IMR-90 (cell line): ENCODE results near the gene SLC38A6. TPM values are rescaled to one million over a fixed set of nuclear protein-coding genes. Genes with fewer than 3 reads are reported as not detected.

Experiments used
- ATAC-seq: fragments of 200-7000 bp; cut with Tn5 transposase; 2 replicates; pipeline ENCODE4 v1.9.1; 2020; ENCODE audit warnings: low read depth, mild to moderate bottlenecking, moderate library complexity
- BruUV-seq: library from RNA; stranded (reverse); fragments of 400-500 nt; replicated peaks from 2 replicates; lab custom pipeline; 2021; lab: Mats Ljungman, UMichigan
- CTCF ChIA-PET: fragments of 300-600 bp; formaldehyde crosslinking; extraction: SDS; loops from one replicate; lab custom pipeline; 2021; ENCODE audit warnings: antibody characterized with exemption; lab: Yijun Ruan, JAX
- POLR2A ChIA-PET: fragments of 300-600 bp; sonication (Branson Sonifier 250); formaldehyde crosslinking; loops from one replicate; lab custom pipeline; 2022; ENCODE audit warnings: antibody characterized with exemption; ENCODE audit not compliant: unreplicated experiment; lab: Charles Lee
- DNase-seq: peaks from one replicate; pipeline ENCODE4 v3.0.0; 2013
- H2AFZ ChIP-seq: replicated peaks from 2 replicates; pipeline ENCODE3; 2013; ENCODE audit warnings: low read length, mild to moderate bottlenecking; ENCODE audit not compliant: poor library complexity
- H2AK5ac ChIP-seq: 2 replicates; pipeline ENCODE4 v1.6.1; 2013; ENCODE audit warnings: low read depth, low read length, inconsistent platforms
- H2AK9ac ChIP-seq: replicated peaks from 2 replicates; pipeline ENCODE3; 2013; ENCODE audit warnings: mild to moderate bottlenecking, low read depth, low read length, moderate library complexity; ENCODE audit not compliant: poor library complexity
- H2BK120ac ChIP-seq: 2 replicates; pipeline ENCODE4 v1.6.1; 2013; ENCODE audit warnings: low read depth, low read length, inconsistent platforms
- H2BK15ac ChIP-seq: 3 replicates; pipeline ENCODE4 v1.6.1; 2013; ENCODE audit warnings: low read depth, low read length, inconsistent platforms
- H2BK20ac ChIP-seq: 2 replicates; pipeline ENCODE4 v1.6.1; 2013; ENCODE audit warnings: low read depth, mild to moderate bottlenecking, inconsistent platforms, low read length, moderate library complexity
- H2BK5ac ChIP-seq: 2 replicates; pipeline ENCODE4 v1.6.1; 2013; ENCODE audit warnings: mild to moderate bottlenecking, low read depth, low read length, inconsistent platforms; ENCODE audit not compliant: poor library complexity, severe bottlenecking
- H3K14ac ChIP-seq: replicated peaks from 2 replicates; pipeline ENCODE4 v1.6.1; 2013; ENCODE audit warnings: low read depth, low read length, inconsistent platforms
- H3K18ac ChIP-seq: 2 replicates; pipeline ENCODE4 v1.6.1; 2013; ENCODE audit warnings: low read depth, low read length, control low read depth
- H3K23ac ChIP-seq: 2 replicates; pipeline ENCODE4 v1.6.1; 2013; ENCODE audit warnings: low read depth, low read length, inconsistent platforms
- H3K27ac ChIP-seq: 2 replicates; pipeline ENCODE4 v1.5.1; 2013; ENCODE audit warnings: mild to moderate bottlenecking, control low read depth, low read length; ENCODE audit not compliant: insufficient read depth
- H3K27me3 ChIP-seq: 2 replicates; pipeline ENCODE4 v1.6.1; 2013; ENCODE audit warnings: low read length; ENCODE audit not compliant: control insufficient read depth, insufficient read depth
- H3K36me3 ChIP-seq: 2 replicates; pipeline ENCODE4 v1.6.1; 2013; ENCODE audit warnings: low read length, mixed read lengths; ENCODE audit not compliant: control insufficient read depth, insufficient read depth
- H3K4ac ChIP-seq: 2 replicates; pipeline ENCODE4 v1.6.1; 2013; ENCODE audit warnings: low read depth, low read length, inconsistent platforms
- H3K4me1 ChIP-seq: 2 replicates; pipeline ENCODE4 v1.6.1; 2013; ENCODE audit warnings: low read length, mixed read lengths; ENCODE audit not compliant: control insufficient read depth, insufficient read depth
- H3K4me2 ChIP-seq: 2 replicates; pipeline ENCODE4 v1.6.1; 2013; ENCODE audit warnings: low read depth, mild to moderate bottlenecking, control low read depth, low read length, moderate library complexity
- H3K4me3 ChIP-seq: 2 replicates; pipeline ENCODE4 v1.5.1; 2013; ENCODE audit warnings: low read depth, mild to moderate bottlenecking, control low read depth, low read length, moderate library complexity; ENCODE audit not compliant: insufficient read depth
- H3K56ac ChIP-seq: 2 replicates; pipeline ENCODE4 v1.6.1; 2013; ENCODE audit warnings: low read length, inconsistent platforms; ENCODE audit not compliant: insufficient read depth; ENCODE audit errors: extremely low read depth
- H3K79me1 ChIP-seq, 2 experiments: 2 replicates each; pipeline ENCODE4 v1.6.1; 2013; ENCODE audit warnings: low read length in 2 of 2, inconsistent platforms in 1 of 2, low read depth in 1 of 2
- H3K9ac ChIP-seq: 2 replicates; pipeline ENCODE4 v1.6.1; 2013; ENCODE audit warnings: low read depth, low read length, control low read depth
- H3K9me1 ChIP-seq: 2 replicates; pipeline ENCODE4 v1.6.1; 2013; ENCODE audit warnings: low read length, inconsistent platforms; ENCODE audit not compliant: insufficient read depth
- H3K9me3 ChIP-seq: 2 replicates; pipeline ENCODE4 v1.6.1; 2013; ENCODE audit warnings: low read length; ENCODE audit not compliant: control insufficient read depth, insufficient read depth
- H4K20me1 ChIP-seq: 2 replicates; pipeline ENCODE4 v1.6.1; 2013; ENCODE audit warnings: low read length, inconsistent platforms; ENCODE audit not compliant: insufficient read depth
- H4K5ac ChIP-seq: 2 replicates; pipeline ENCODE4 v1.6.1; 2013; ENCODE audit warnings: mild to moderate bottlenecking, low read depth, low read length, control low read depth
- H4K8ac ChIP-seq, 2 experiments: 2 replicates each; pipeline ENCODE4 v1.6.1; 2013; ENCODE audit warnings: low read depth in 2 of 2, low read length in 2 of 2, control low read depth in 1 of 2, inconsistent platforms in 1 of 2
- H4K91ac ChIP-seq: 2 replicates; pipeline ENCODE4 v1.6.1; 2013; ENCODE audit warnings: low read depth, low read length, inconsistent platforms; ENCODE audit not compliant: insufficient read depth
- BHLHE40 ChIP-seq: fragments of 150-350 bp; IDR thresholded peaks from 2 replicates; pipeline ENCODE4 v1.6.1; 2016; ENCODE audit warnings: mild to moderate bottlenecking, low read depth, low read length
- CHD1 ChIP-seq: IDR thresholded peaks from 2 replicates; pipeline ENCODE4 v1.6.1; 2012; ENCODE audit warnings: low read depth, low read length, improper control_type of control experiment
- MAFK ChIP-seq: IDR thresholded peaks from 2 replicates; pipeline ENCODE4 v1.6.1; 2012; ENCODE audit warnings: low read depth, low read length, improper control_type of control experiment
- SMC3 ChIP-seq: fragments of 150-350 bp; IDR thresholded peaks from 2 replicates; pipeline ENCODE4 v1.6.1; 2016; ENCODE audit warnings: low read depth, mild to moderate bottlenecking, antibody characterized with exemption, low read length, moderate library complexity
- WGBS, 2 experiments: methylation state at CpG; one replicate each; pipeline versions ENCODE4 v1.1.5 to v1.1.7; 2013; ENCODE audit warnings: missing lambda C conversion rate in 2 of 2; ENCODE audit not compliant: insufficient read length in 1 of 2; ENCODE audit errors: extremely low coverage in 2 of 2; 5-methylcytosine and 5-hydroxymethylcytosine counted together
- dilution Hi-C: fragments of 300-500 bp; cut with HindIII; formaldehyde crosslinking; loops from one replicate; pipeline ENCODE4 v1.14.3; 2018; ENCODE audit warnings: low sequenced_read_pairs; ENCODE audit not compliant: unreplicated experiment
- in situ Hi-C: fragments of 300-500 bp; cut with MboI; formaldehyde crosslinking; loops from 3 replicates; pipeline ENCODE4 v1.14.3; 2019; ENCODE audit warnings: low sequenced_read_pairs, inconsistent platforms, mixed read lengths
- intact Hi-C: fragments of 100-400 bp; cut with micrococcal nuclease; formaldehyde crosslinking; loops from 2 replicates; pipeline ENCODE4 v1.10.0; 2022
- polyA plus RNA-seq, 3 experiments: library from polyadenylated mRNA; depleted of rRNA; stranded (reverse); fragments of >200 nt; gene quantifications; 2 replicates each; pipeline ENCODE4 v1.2.3, GENCODE V29; 2012; ENCODE audit warnings: low replicate concordance in 1 of 3
- total RNA-seq: library from RNA; depleted of rRNA; stranded (reverse); fragments of >200 nt; gene quantifications from 2 replicates; pipeline ENCODE4 v1.2.3, GENCODE V29; 2012

Gene SLC38A6
- total and polyA plus RNA-seq, 2 of the 4 experiments (the other 2 are of a cell fraction): 15.5 to 18.3 TPM

DNA sequence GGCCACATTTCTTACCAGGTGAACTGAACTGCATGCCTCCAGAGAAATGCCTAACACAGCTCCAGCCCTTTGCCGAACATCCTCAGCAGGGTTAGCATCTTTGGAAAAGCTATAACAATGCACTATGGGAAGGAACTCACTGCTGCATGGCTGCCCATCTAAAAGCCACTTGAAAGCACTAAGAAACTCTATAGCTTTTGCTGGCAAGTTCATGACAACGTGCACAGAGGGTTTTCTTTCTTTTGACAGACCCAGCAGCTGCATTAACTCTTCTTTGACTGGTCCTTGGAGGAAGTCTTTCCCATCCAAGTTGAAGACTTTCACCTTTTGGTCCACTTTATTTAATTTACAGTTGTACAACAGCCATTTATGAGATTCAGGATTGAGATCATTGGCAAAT lies 5.5 kb upstream of the SLC38A6 start:
- H4K5ac ChIP-seq: no peak overlapping the region
- intact Hi-C loops: no loop called here
- no peak overlapping the region for H2AK9ac ChIP-seq
- H3K9ac ChIP-seq: no peak overlapping the region
- H2BK5ac ChIP-seq: no peak overlapping the region
- no peak overlapping the region for H3K23ac ChIP-seq
- no peak overlapping the region for H2AK5ac ChIP-seq
- dilution Hi-C loops: no loop called here
- DNase-seq (no peak), ATAC-seq (no peak)
- ChIA-PET POLR2A (no interaction called here), CTCF (no interaction called here)
- no peak overlapping the region for H4K8ac ChIP-seq
- H3K14ac ChIP-seq: no peak overlapping the region
- peaks cover 3% of the 10 kb centered on the region; the same call in 1 of the 2 replicates for H3K4me1 ChIP-seq
- H2BK15ac ChIP-seq: no peak overlapping the region
- H3K79me1 ChIP-seq: peaks cover 14 to 37% of the 10 kb centered on the region in 2 experiments
- H4K91ac ChIP-seq: no peak overlapping the region
- no peak overlapping the region for H2BK20ac ChIP-seq
- in situ Hi-C loops: loop anchor here (25.0 kb wide), 1 partner anchor 338 kb away; the partner anchor contains the start of gene SIX1
- no peak overlapping the region for H3K27ac ChIP-seq
- BruUV-seq: no TSS peak
- no peak overlapping the region for H3K18ac ChIP-seq
- no peak for TF ChIP-seq BHLHE40
- TF ChIP-seq CHD1: no peak
- TF ChIP-seq SMC3: no peak
- no peak for TF ChIP-seq MAFK
- peaks cover 10% of the 10 kb centered on the region for H3K36me3 ChIP-seq
- no peak overlapping the region for H2AFZ ChIP-seq
- no peaks in the 10 kb centered on the region for H3K27me3 ChIP-seq
- H3K9me1 ChIP-seq: 0 out of 2 replicates have a peak, but pooled peaks cover 3% of the 10 kb centered on the region
- no peak overlapping the region for H3K4ac ChIP-seq
- no peaks in the 10 kb centered on the region for H3K9me3 ChIP-seq
- 100% methylated on average over 1 of the region's 2 CpGs; no CpG with 5 or more reads in 1 of the 2 experiments for WGBS, 2 experiments
- no peak overlapping the region for H3K4me2 ChIP-seq
- H3K4me3 ChIP-seq: no peak overlapping the region
- no peaks in the 10 kb centered on the region for H4K20me1 ChIP-seq
- no peak overlapping the region for H2BK120ac ChIP-seq
- H3K56ac ChIP-seq: no peak overlapping the region
